RWPE2 (cell line): Measurements from ENCODE around the gene FUT1.
A peak's percentile ranks its signal among the peaks of the same experiment; 100 is the strongest.
"Not testable (repeated sequence)": the region's sequence is repeated elsewhere in the genome, so short reads cannot be mapped to it uniquely, and the experiment has no call there.

Experiments used
- ATAC-seq: fragments of 200-7000 bp; cut with Tn5 transposase; 3 replicates; pipeline ENCODE4 v1.9.1; 2021; ENCODE audit warnings: low read depth
- DNase-seq: peaks from one replicate; pipeline ENCODE4 v3.0.0-alpha.2; 2020; ENCODE audit warnings: low spot score
- H3K27ac ChIP-seq: fragments of 450-650 bp; 2 replicates; pipeline ENCODE4 v1.5.1; 2017; ENCODE audit warnings: mild to moderate bottlenecking; ENCODE audit not compliant: poor library complexity, severe bottlenecking
- H3K27me3 ChIP-seq: fragments of 250-450 bp; sonication (Bioruptor Pico); 2 replicates; pipeline ENCODE4 v1.5.1; 2021; ENCODE audit warnings: mild to moderate bottlenecking, moderate library complexity; ENCODE audit not compliant: insufficient read depth, poor library complexity, severe bottlenecking
- H3K36me3 ChIP-seq: fragments of 250-450 bp; sonication (Bioruptor Pico); 2 replicates; pipeline ENCODE4 v1.5.1; 2020; ENCODE audit warnings: low read depth, mild to moderate bottlenecking, moderate library complexity
- H3K4me1 ChIP-seq: fragments of 250-450 bp; sonication (Bioruptor Pico); 2 replicates; pipeline ENCODE4 v1.5.1; 2021; ENCODE audit warnings: mild to moderate bottlenecking, moderate library complexity; ENCODE audit not compliant: insufficient read depth, poor library complexity, severe bottlenecking
- H3K4me3 ChIP-seq: fragments of 250-450 bp; sonication (Bioruptor Pico); 2 replicates; pipeline ENCODE4 v1.5.1; 2021; ENCODE audit warnings: mild to moderate bottlenecking, moderate library complexity; ENCODE audit not compliant: severe bottlenecking
- H3K9me3 ChIP-seq: fragments of 250-450 bp; sonication (Bioruptor Pico); 2 replicates; pipeline ENCODE4 v1.5.1; 2021; ENCODE audit warnings: mild to moderate bottlenecking, moderate library complexity; ENCODE audit not compliant: severe bottlenecking
- CTCF ChIP-seq: fragments of 450-650 bp; IDR thresholded peaks from one replicate; pipeline ENCODE4 v1.5.1; 2017; ENCODE audit warnings: mild to moderate bottlenecking, moderate library complexity; ENCODE audit not compliant: poor library complexity, severe bottlenecking

The FUT1 gene

DNA sequence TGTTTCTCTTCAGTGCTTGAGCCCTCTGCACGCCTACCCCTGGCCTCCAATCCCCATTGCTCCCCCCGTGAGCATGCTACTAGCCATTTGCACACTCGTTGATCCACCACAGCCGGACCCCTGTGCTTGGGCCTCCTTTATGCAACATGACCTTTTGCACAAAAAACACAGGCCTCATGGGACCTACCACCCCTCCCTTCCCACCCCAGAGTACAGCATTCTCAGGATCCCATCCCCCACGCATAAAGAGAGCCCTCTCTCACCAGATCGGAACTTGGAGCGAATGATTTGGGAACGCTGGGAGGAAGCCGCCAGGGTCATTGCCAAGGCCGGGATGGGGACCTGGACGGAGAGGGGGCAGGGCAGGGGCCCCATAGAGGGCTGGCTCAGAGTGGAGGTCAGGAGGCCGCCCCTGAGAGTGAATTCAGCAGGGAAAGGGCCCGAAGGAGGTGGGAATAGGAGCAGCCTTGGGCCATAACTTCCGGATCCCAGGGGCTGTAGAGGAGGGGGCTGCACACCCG is 33.7 kb downstream of the FUT1 start:
- Histone ChIP-seq H3K4me1 (no peaks in the 10 kb centered on the region), H3K36me3 (no peaks in the 10 kb centered on the region), H3K9me3 (no peaks in the 10 kb centered on the region), H3K27ac (no peak overlapping the region), H3K27me3 (no peaks in the 10 kb centered on the region), H3K4me3 (no peak overlapping the region)
- ATAC-seq (no peak), DNase-seq (no peak)
- no peak for TF ChIP-seq CTCF

DNA sequence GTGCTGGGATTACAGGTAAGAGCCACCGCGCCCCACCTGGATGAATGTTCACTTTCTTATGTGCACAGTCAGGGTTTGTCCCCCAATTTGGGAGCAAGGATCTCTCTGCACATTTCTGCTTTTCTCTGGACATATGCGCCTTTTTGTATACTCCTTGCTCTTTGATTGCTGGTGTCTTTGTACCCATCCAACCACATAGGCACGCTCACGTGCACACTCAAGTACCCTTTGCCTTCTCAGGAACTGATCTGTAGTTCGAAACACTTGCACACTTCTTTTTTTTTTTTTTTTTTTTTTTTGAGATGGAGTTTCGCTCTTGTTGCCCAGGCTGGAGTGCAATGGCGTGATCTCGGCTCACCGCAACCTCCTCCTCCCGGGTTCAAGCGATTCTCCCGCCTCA is 34.3 kb downstream of the FUT1 start:
- not testable (repeated sequence) for H3K4me3 ChIP-seq, H3K4me1 ChIP-seq

GRCh38 chr19:48716562-48717291 is 35.7 kb downstream of the FUT1 start:
- Histone ChIP-seq H3K27ac (no peak overlapping the region), H3K9me3 (no peaks in the 10 kb centered on the region), H3K36me3 (no peaks in the 10 kb centered on the region), H3K27me3 (no peaks in the 10 kb centered on the region), H3K4me1 (peaks cover 5% of the 10 kb centered on the region), H3K4me3 (no peak overlapping the region)
- TF ChIP-seq CTCF, result no peak
- no peak for ATAC-seq
- DNase-seq, result no peak

More for the DNA sequence above, 34.3 kb downstream of the FUT1 start:
- not testable (repeated sequence) for H3K27me3 ChIP-seq, H3K9me3 ChIP-seq, DNase-seq, H3K27ac ChIP-seq, H3K36me3 ChIP-seq, ATAC-seq

GRCh38 chr19:48715681-48716171 is 36.7 kb downstream of the FUT1 start:
- H3K4me3 ChIP-seq, result no peak overlapping the region
- H3K27me3 ChIP-seq, result no peaks in the 10 kb centered on the region
- no peak for ATAC-seq
- H3K4me1 ChIP-seq, result peaks cover 5% of the 10 kb centered on the region
- no peak overlapping the region for H3K27ac ChIP-seq
- H3K36me3 ChIP-seq, result no peaks in the 10 kb centered on the region
- no peak for DNase-seq
- no peak for TF ChIP-seq CTCF
- H3K9me3 ChIP-seq, result no peaks in the 10 kb centered on the region

- DNase-seq (no peak), ATAC-seq (no peak)
- H3K36me3 ChIP-seq, result no peaks in the 10 kb centered on the region
- TF ChIP-seq CTCF, result no peak
- no peaks in the 10 kb centered on the region for H3K27me3 ChIP-seq
- peak overlapping the region; percentile 38 for H3K4me3 ChIP-seq
- H3K4me1 ChIP-seq, result peaks cover 5% of the 10 kb centered on the region
- H3K9me3 ChIP-seq, result no peaks in the 10 kb centered on the region
- H3K27ac ChIP-seq, result peak overlapping the region; percentile 53
Observed at GRCh38 chr19:48714759-48715675, 37.4 kb downstream of the FUT1 start.
